IMR-90 (cell line): ENCODE results near the gene MEGF9. TPM values are rescaled to one million over a fixed set of nuclear protein-coding genes. Genes with fewer than 3 reads are reported as not detected.
A peak's percentile ranks its signal among the peaks of the same experiment; 100 is the strongest.

Source experiments
- ATAC-seq: fragments of 200-7000 bp; cut with Tn5 transposase; 2 replicates; pipeline ENCODE4 v1.9.1; 2020; ENCODE audit warnings: low read depth, mild to moderate bottlenecking, moderate library complexity
- BruUV-seq: library from RNA; stranded (reverse); fragments of 400-500 nt; replicated peaks from 2 replicates; lab custom pipeline; 2021; lab: Mats Ljungman, UMichigan
- CTCF ChIA-PET: fragments of 300-600 bp; formaldehyde crosslinking; extraction: SDS; loops from one replicate; lab custom pipeline; 2021; ENCODE audit warnings: antibody characterized with exemption; lab: Yijun Ruan, JAX
- POLR2A ChIA-PET: fragments of 300-600 bp; sonication (Branson Sonifier 250); formaldehyde crosslinking; loops from one replicate; lab custom pipeline; 2022; ENCODE audit warnings: antibody characterized with exemption; ENCODE audit not compliant: unreplicated experiment; lab: Charles Lee
- DNase-seq: peaks from one replicate; pipeline ENCODE4 v3.0.0; 2013
- H2AFZ ChIP-seq: replicated peaks from 2 replicates; pipeline ENCODE3; 2013; ENCODE audit warnings: low read length, mild to moderate bottlenecking; ENCODE audit not compliant: poor library complexity
- H2AK5ac ChIP-seq: 2 replicates; pipeline ENCODE4 v1.6.1; 2013; ENCODE audit warnings: low read depth, low read length, inconsistent platforms
- H2AK9ac ChIP-seq: replicated peaks from 2 replicates; pipeline ENCODE3; 2013; ENCODE audit warnings: mild to moderate bottlenecking, low read depth, low read length, moderate library complexity; ENCODE audit not compliant: poor library complexity
- H2BK120ac ChIP-seq: 2 replicates; pipeline ENCODE4 v1.6.1; 2013; ENCODE audit warnings: low read depth, low read length, inconsistent platforms
- H2BK15ac ChIP-seq: 3 replicates; pipeline ENCODE4 v1.6.1; 2013; ENCODE audit warnings: low read depth, low read length, inconsistent platforms
- H2BK20ac ChIP-seq: 2 replicates; pipeline ENCODE4 v1.6.1; 2013; ENCODE audit warnings: low read depth, mild to moderate bottlenecking, inconsistent platforms, low read length, moderate library complexity
- H2BK5ac ChIP-seq: 2 replicates; pipeline ENCODE4 v1.6.1; 2013; ENCODE audit warnings: mild to moderate bottlenecking, low read depth, low read length, inconsistent platforms; ENCODE audit not compliant: poor library complexity, severe bottlenecking
- H3K14ac ChIP-seq: replicated peaks from 2 replicates; pipeline ENCODE4 v1.6.1; 2013; ENCODE audit warnings: low read depth, low read length, inconsistent platforms
- H3K18ac ChIP-seq: 2 replicates; pipeline ENCODE4 v1.6.1; 2013; ENCODE audit warnings: low read depth, low read length, control low read depth
- H3K23ac ChIP-seq: 2 replicates; pipeline ENCODE4 v1.6.1; 2013; ENCODE audit warnings: low read depth, low read length, inconsistent platforms
- H3K27ac ChIP-seq: 2 replicates; pipeline ENCODE4 v1.5.1; 2013; ENCODE audit warnings: mild to moderate bottlenecking, control low read depth, low read length; ENCODE audit not compliant: insufficient read depth
- H3K27me3 ChIP-seq: 2 replicates; pipeline ENCODE4 v1.6.1; 2013; ENCODE audit warnings: low read length; ENCODE audit not compliant: control insufficient read depth, insufficient read depth
- H3K36me3 ChIP-seq: 2 replicates; pipeline ENCODE4 v1.6.1; 2013; ENCODE audit warnings: low read length, mixed read lengths; ENCODE audit not compliant: control insufficient read depth, insufficient read depth
- H3K4ac ChIP-seq: 2 replicates; pipeline ENCODE4 v1.6.1; 2013; ENCODE audit warnings: low read depth, low read length, inconsistent platforms
- H3K4me1 ChIP-seq: 2 replicates; pipeline ENCODE4 v1.6.1; 2013; ENCODE audit warnings: low read length, mixed read lengths; ENCODE audit not compliant: control insufficient read depth, insufficient read depth
- H3K4me2 ChIP-seq: 2 replicates; pipeline ENCODE4 v1.6.1; 2013; ENCODE audit warnings: low read depth, mild to moderate bottlenecking, control low read depth, low read length, moderate library complexity
- H3K4me3 ChIP-seq: 2 replicates; pipeline ENCODE4 v1.5.1; 2013; ENCODE audit warnings: low read depth, mild to moderate bottlenecking, control low read depth, low read length, moderate library complexity; ENCODE audit not compliant: insufficient read depth
- H3K56ac ChIP-seq: 2 replicates; pipeline ENCODE4 v1.6.1; 2013; ENCODE audit warnings: low read length, inconsistent platforms; ENCODE audit not compliant: insufficient read depth; ENCODE audit errors: extremely low read depth
- H3K79me1 ChIP-seq, 2 experiments: 2 replicates each; pipeline ENCODE4 v1.6.1; 2013; ENCODE audit warnings: low read length in 2 of 2, inconsistent platforms in 1 of 2, low read depth in 1 of 2
- H3K9ac ChIP-seq: 2 replicates; pipeline ENCODE4 v1.6.1; 2013; ENCODE audit warnings: low read depth, low read length, control low read depth
- H3K9me1 ChIP-seq: 2 replicates; pipeline ENCODE4 v1.6.1; 2013; ENCODE audit warnings: low read length, inconsistent platforms; ENCODE audit not compliant: insufficient read depth
- H3K9me3 ChIP-seq: 2 replicates; pipeline ENCODE4 v1.6.1; 2013; ENCODE audit warnings: low read length; ENCODE audit not compliant: control insufficient read depth, insufficient read depth
- H4K20me1 ChIP-seq: 2 replicates; pipeline ENCODE4 v1.6.1; 2013; ENCODE audit warnings: low read length, inconsistent platforms; ENCODE audit not compliant: insufficient read depth
- H4K5ac ChIP-seq: 2 replicates; pipeline ENCODE4 v1.6.1; 2013; ENCODE audit warnings: mild to moderate bottlenecking, low read depth, low read length, control low read depth
- H4K8ac ChIP-seq, 2 experiments: 2 replicates each; pipeline ENCODE4 v1.6.1; 2013; ENCODE audit warnings: low read depth in 2 of 2, low read length in 2 of 2, control low read depth in 1 of 2, inconsistent platforms in 1 of 2
- H4K91ac ChIP-seq: 2 replicates; pipeline ENCODE4 v1.6.1; 2013; ENCODE audit warnings: low read depth, low read length, inconsistent platforms; ENCODE audit not compliant: insufficient read depth
- BHLHE40 ChIP-seq: fragments of 150-350 bp; IDR thresholded peaks from 2 replicates; pipeline ENCODE4 v1.6.1; 2016; ENCODE audit warnings: mild to moderate bottlenecking, low read depth, low read length
- CEBPB ChIP-seq: IDR thresholded peaks from 2 replicates; pipeline ENCODE4 v1.6.1; 2012; ENCODE audit warnings: low read depth, low read length, improper control_type of control experiment
- CHD1 ChIP-seq: IDR thresholded peaks from 2 replicates; pipeline ENCODE4 v1.6.1; 2012; ENCODE audit warnings: low read depth, low read length, improper control_type of control experiment
- FOS ChIP-seq: fragments of 150-350 bp; IDR thresholded peaks from 2 replicates; pipeline ENCODE4 v1.6.1; 2016; ENCODE audit warnings: low read depth, low read length
- MAFK ChIP-seq: IDR thresholded peaks from 2 replicates; pipeline ENCODE4 v1.6.1; 2012; ENCODE audit warnings: low read depth, low read length, improper control_type of control experiment
- MAZ ChIP-seq: IDR thresholded peaks from 2 replicates; pipeline ENCODE4 v1.6.1; 2012; ENCODE audit warnings: low read depth, mild to moderate bottlenecking, low read length, improper control_type of control experiment, moderate library complexity, borderline replicate concordance
- MXI1 ChIP-seq: IDR thresholded peaks from 2 replicates; pipeline ENCODE4 v1.6.1; 2012; ENCODE audit warnings: low read depth, mild to moderate bottlenecking, low read length, moderate library complexity, borderline replicate concordance
- NFE2L2 ChIP-seq: fragments of 150-350 bp; IDR thresholded peaks from 2 replicates; pipeline ENCODE4 v1.6.1; 2016; ENCODE audit warnings: low read depth, mild to moderate bottlenecking, low read length
- POLR2A ChIP-seq: IDR thresholded peaks from 2 replicates; pipeline ENCODE4 v1.6.1; 2012; ENCODE audit warnings: mild to moderate bottlenecking, low read depth, low read length
- RAD21 ChIP-seq: IDR thresholded peaks from 2 replicates; pipeline ENCODE4 v1.6.1; 2012; ENCODE audit warnings: low read length, improper control_type of control experiment
- WGBS, 2 experiments: methylation state at CpG; one replicate each; pipeline versions ENCODE4 v1.1.5 to v1.1.7; 2013; ENCODE audit warnings: missing lambda C conversion rate in 2 of 2; ENCODE audit not compliant: insufficient read length in 1 of 2; ENCODE audit errors: extremely low coverage in 2 of 2; 5-methylcytosine and 5-hydroxymethylcytosine counted together
- dilution Hi-C: fragments of 300-500 bp; cut with HindIII; formaldehyde crosslinking; loops from one replicate; pipeline ENCODE4 v1.14.3; 2018; ENCODE audit warnings: low sequenced_read_pairs; ENCODE audit not compliant: unreplicated experiment
- in situ Hi-C: fragments of 300-500 bp; cut with MboI; formaldehyde crosslinking; loops from 3 replicates; pipeline ENCODE4 v1.14.3; 2019; ENCODE audit warnings: low sequenced_read_pairs, inconsistent platforms, mixed read lengths
- intact Hi-C: fragments of 100-400 bp; cut with micrococcal nuclease; formaldehyde crosslinking; loops from 2 replicates; pipeline ENCODE4 v1.10.0; 2022
- polyA plus RNA-seq, 3 experiments: library from polyadenylated mRNA; depleted of rRNA; stranded (reverse); fragments of >200 nt; gene quantifications; 2 replicates each; pipeline ENCODE4 v1.2.3, GENCODE V29; 2012; ENCODE audit warnings: low replicate concordance in 1 of 3
- total RNA-seq: library from RNA; depleted of rRNA; stranded (reverse); fragments of >200 nt; gene quantifications from 2 replicates; pipeline ENCODE4 v1.2.3, GENCODE V29; 2012
- TF ChIP-seq, protein P1 (sequence below): fragments of 150-350 bp; IDR thresholded peaks from 2 replicates; pipeline ENCODE4 v1.6.1; 2017; ENCODE audit warnings: mild to moderate bottlenecking, antibody characterized with exemption, low read length, low read depth
- TF ChIP-seq, protein P2 (sequence below): conservative IDR thresholded peaks from 2 replicates; pipeline ENCODE4 v1.5.1; 2012; ENCODE audit warnings: mild to moderate bottlenecking, low read depth, low read length, improper control_type of control experiment
- TF ChIP-seq, protein P3 (sequence below): fragments of 150-350 bp; IDR thresholded peaks from 2 replicates; pipeline ENCODE4 v1.6.1; 2016; ENCODE audit warnings: low read depth, mild to moderate bottlenecking, low read length, moderate library complexity, borderline replicate concordance

MEGF9 gene
- total and polyA plus RNA-seq, 2 of the 4 experiments (the other 2 are of a cell fraction) = 3.4 TPM

DNA sequence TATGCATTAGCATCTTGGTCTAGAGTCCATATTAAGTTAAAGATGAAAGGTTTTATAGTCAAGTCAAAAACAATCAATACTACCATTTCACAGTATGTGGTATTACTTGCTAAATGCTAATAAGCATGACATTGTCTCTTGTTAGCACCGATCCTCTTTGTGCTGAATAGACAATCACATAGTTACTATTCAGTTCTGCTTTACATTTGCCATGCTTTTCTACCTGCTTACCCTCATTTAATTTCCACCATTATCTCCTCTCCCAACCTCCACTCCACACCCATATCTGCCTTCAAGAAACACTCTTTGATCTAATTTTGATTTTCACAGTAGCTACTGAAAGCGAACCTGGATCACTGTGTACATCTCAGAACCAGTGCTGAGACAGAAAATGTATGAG is 16.8 kb downstream of the MEGF9 start:
- H3K23ac ChIP-seq = 0 out of 2 replicates have a peak overlapping the region, but pooled peaks have one; percentile 76
- H3K9me1 ChIP-seq = peaks cover 6% of the 10 kb centered on the region
- H3K18ac ChIP-seq = no peak overlapping the region; the same call in 1 of the 2 replicates
- intact Hi-C loops = no loop called here
- peak overlapping the region; percentile 1; the same call in 1 of the 2 replicates for H3K4ac ChIP-seq
- POLR2A ChIA-PET = no interaction called here
- no peak overlapping the region for H4K91ac ChIP-seq
- no peak overlapping the region for H3K9ac ChIP-seq
- H3K27me3 ChIP-seq = no peaks in the 10 kb centered on the region
- no peak overlapping the region for H3K4me2 ChIP-seq
- H2AK9ac ChIP-seq = no peak overlapping the region
- H3K56ac ChIP-seq = no peak overlapping the region
- DNase-seq = no peak
- no peak overlapping the region for H4K8ac ChIP-seq
- peak overlapping the region; percentile 59; the same call in 1 of the 2 replicates for H2BK120ac ChIP-seq
- dilution Hi-C loops = no loop called here
- no peaks in the 10 kb centered on the region for H3K9me3 ChIP-seq
- CTCF ChIA-PET = interaction anchor here (0.6 to 1.6 kb wide), 2 partner anchors 9 to 33 kb away, joined by 4 to 5 read pairs; no protein-coding TSS in a partner anchor
- 0 out of 2 replicates have a peak overlapping the region, but pooled peaks have one; percentile 0 for H2AK5ac ChIP-seq
- TF ChIP-seq NFE2L2 (no peak), CHD1 (no peak), RAD21 (no peak), MXI1 (no peak), POLR2A (no peak), MAZ (no peak), FOS (no peak), MAFK (no peak), CEBPB (no peak), BHLHE40 (no peak)
- TF ChIP-seq, protein P1, sequence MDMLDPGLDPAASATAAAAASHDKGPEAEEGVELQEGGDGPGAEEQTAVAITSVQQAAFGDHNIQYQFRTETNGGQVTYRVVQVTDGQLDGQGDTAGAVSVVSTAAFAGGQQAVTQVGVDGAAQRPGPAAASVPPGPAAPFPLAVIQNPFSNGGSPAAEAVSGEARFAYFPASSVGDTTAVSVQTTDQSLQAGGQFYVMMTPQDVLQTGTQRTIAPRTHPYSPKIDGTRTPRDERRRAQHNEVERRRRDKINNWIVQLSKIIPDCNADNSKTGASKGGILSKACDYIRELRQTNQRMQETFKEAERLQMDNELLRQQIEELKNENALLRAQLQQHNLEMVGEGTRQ = no peak
- TF ChIP-seq, protein P2, sequence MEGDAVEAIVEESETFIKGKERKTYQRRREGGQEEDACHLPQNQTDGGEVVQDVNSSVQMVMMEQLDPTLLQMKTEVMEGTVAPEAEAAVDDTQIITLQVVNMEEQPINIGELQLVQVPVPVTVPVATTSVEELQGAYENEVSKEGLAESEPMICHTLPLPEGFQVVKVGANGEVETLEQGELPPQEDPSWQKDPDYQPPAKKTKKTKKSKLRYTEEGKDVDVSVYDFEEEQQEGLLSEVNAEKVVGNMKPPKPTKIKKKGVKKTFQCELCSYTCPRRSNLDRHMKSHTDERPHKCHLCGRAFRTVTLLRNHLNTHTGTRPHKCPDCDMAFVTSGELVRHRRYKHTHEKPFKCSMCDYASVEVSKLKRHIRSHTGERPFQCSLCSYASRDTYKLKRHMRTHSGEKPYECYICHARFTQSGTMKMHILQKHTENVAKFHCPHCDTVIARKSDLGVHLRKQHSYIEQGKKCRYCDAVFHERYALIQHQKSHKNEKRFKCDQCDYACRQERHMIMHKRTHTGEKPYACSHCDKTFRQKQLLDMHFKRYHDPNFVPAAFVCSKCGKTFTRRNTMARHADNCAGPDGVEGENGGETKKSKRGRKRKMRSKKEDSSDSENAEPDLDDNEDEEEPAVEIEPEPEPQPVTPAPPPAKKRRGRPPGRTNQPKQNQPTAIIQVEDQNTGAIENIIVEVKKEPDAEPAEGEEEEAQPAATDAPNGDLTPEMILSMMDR = no peak
- TF ChIP-seq, protein P3, sequence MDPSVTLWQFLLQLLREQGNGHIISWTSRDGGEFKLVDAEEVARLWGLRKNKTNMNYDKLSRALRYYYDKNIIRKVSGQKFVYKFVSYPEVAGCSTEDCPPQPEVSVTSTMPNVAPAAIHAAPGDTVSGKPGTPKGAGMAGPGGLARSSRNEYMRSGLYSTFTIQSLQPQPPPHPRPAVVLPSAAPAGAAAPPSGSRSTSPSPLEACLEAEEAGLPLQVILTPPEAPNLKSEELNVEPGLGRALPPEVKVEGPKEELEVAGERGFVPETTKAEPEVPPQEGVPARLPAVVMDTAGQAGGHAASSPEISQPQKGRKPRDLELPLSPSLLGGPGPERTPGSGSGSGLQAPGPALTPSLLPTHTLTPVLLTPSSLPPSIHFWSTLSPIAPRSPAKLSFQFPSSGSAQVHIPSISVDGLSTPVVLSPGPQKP = no peak
- H3K14ac ChIP-seq = no peak overlapping the region; the same call in 1 of the 2 replicates
- no TSS peak for BruUV-seq
- in situ Hi-C loops = no loop called here
- H3K4me3 ChIP-seq = no peak overlapping the region
- no peak overlapping the region for H4K5ac ChIP-seq
- peaks cover 7 to 42% of the 10 kb centered on the region in 2 experiments for H3K79me1 ChIP-seq
- no peaks in the 10 kb centered on the region; the same call in 1 of the 2 replicates for H4K20me1 ChIP-seq
- H3K36me3 ChIP-seq = no peaks in the 10 kb centered on the region
- 50% methylated on average over 1 of the region's 2 CpGs; no CpG with 5 or more reads in 1 of the 2 experiments for WGBS, 2 experiments
- H3K4me1 ChIP-seq = peaks cover 15% of the 10 kb centered on the region
- peak overlapping the region; percentile 24; the same call in 1 of the 2 replicates for H3K27ac ChIP-seq
- no peak for ATAC-seq
- H2BK15ac ChIP-seq = no peak overlapping the region; the same call in 2 of the 3 replicates
- peak overlapping the region; percentile 40 for H2BK5ac ChIP-seq
- H2BK20ac ChIP-seq = peak overlapping the region; percentile 21
- no peak overlapping the region for H2AFZ ChIP-seq
